H1 (cell line): ENCODE data around the gene KCNH5. TPM values are rescaled to one million over a fixed set of nuclear protein-coding genes. Genes with fewer than 3 reads are reported as not detected.

Source experiments
- CTCF ChIA-PET: fragments of 300-600 bp; sonication (Branson Sonifier 250); formaldehyde crosslinking; loops from one replicate; lab custom pipeline; 2021; ENCODE audit not compliant: partially characterized antibody; lab: Charles Lee
- POLR2A ChIA-PET: fragments of 300-600 bp; sonication (Branson Sonifier 250); formaldehyde crosslinking; loops from one replicate; lab custom pipeline; 2021; ENCODE audit warnings: inconsistent platforms; ENCODE audit not compliant: partially characterized antibody; lab: Charles Lee
- DNase-seq, 2 experiments: peaks; one replicate each; pipeline versions ENCODE4 v3.0.0 to v3.0.0-alpha.2; 2010 to 2022; ENCODE audit warnings: low spot score in 2 of 2, low read depth in 1 of 2, mixed read lengths in 1 of 2
- FAIRE-seq: peaks from 2 replicates; lab custom pipeline; 2011; peaks lifted over from hg19 to GRCh38; lab: Jason Lieb, UNC
- H2AFZ ChIP-seq: 2 replicates; pipeline ENCODE4 v1.8.1; 2012; ENCODE audit warnings: low read length, inconsistent platforms
- H2AK5ac ChIP-seq: 2 replicates; pipeline ENCODE4 v1.6.1; 2013; ENCODE audit warnings: low read depth, low read length
- H2BK120ac ChIP-seq: replicated peaks from 2 replicates; pipeline ENCODE3; 2013; ENCODE audit warnings: low read depth, low read length, inconsistent platforms
- H2BK12ac ChIP-seq: 2 replicates; pipeline ENCODE4 v1.6.1; 2013; ENCODE audit warnings: low read depth, low read length
- H2BK15ac ChIP-seq: 2 replicates; pipeline ENCODE4 v1.6.1; 2013; ENCODE audit warnings: low read length
- H2BK20ac ChIP-seq: 2 replicates; pipeline ENCODE4 v1.6.1; 2013; ENCODE audit warnings: low read length
- H2BK5ac ChIP-seq: 2 replicates; pipeline ENCODE4 v1.6.1; 2013; ENCODE audit warnings: low read depth, low read length
- H3K14ac ChIP-seq: 2 replicates; pipeline ENCODE4 v1.6.1; 2013; ENCODE audit warnings: inconsistent platforms; ENCODE audit not compliant: insufficient read length
- H3K18ac ChIP-seq: 2 replicates; pipeline ENCODE4 v1.6.1; 2013; ENCODE audit warnings: low read length; ENCODE audit errors: extremely low read depth
- H3K23ac ChIP-seq: 2 replicates; pipeline ENCODE4 v1.6.1; 2013; ENCODE audit warnings: inconsistent platforms; ENCODE audit not compliant: insufficient read length
- H3K23me2 ChIP-seq: 2 replicates; pipeline ENCODE4 v1.6.1; 2013; ENCODE audit warnings: low read depth, low read length
- H3K27ac ChIP-seq: 2 replicates; pipeline ENCODE4 v1.6.1; 2011; ENCODE audit warnings: low read depth, low read length, inconsistent platforms
- H3K27me3 ChIP-seq, 4 experiments: replicated peaks in 1 of 4; 1 replicate in 1 of 4; 2 replicates in 3 of 4; pipeline versions ENCODE4 v1.6.1 to v1.8.1; 2011 to 2013; ENCODE audit warnings: low read length in 3 of 4, mild to moderate bottlenecking in 3 of 4, inconsistent platforms in 2 of 4, mixed read lengths in 2 of 4, moderate library complexity in 1 of 4; ENCODE audit not compliant: control insufficient read depth in 3 of 4, insufficient read depth in 3 of 4; ENCODE audit errors: extremely low read depth in 1 of 4
- H3K36me3 ChIP-seq, 4 experiments: 2 replicates each; pipeline versions ENCODE4 v1.6.1 to v1.8.1; 2011 to 2013; ENCODE audit warnings: mild to moderate bottlenecking in 4 of 4, low read length in 3 of 4, moderate library complexity in 2 of 4, control low read depth in 1 of 4, inconsistent platforms in 1 of 4; ENCODE audit not compliant: insufficient read depth in 4 of 4, control insufficient read depth in 2 of 4
- H3K4ac ChIP-seq: replicated peaks from 2 replicates; pipeline ENCODE3; 2013; ENCODE audit warnings: low read length, low read depth, mixed read lengths, inconsistent platforms; ENCODE audit not compliant: insufficient read length
- H3K4me1 ChIP-seq, 4 experiments: replicated peaks in 1 of 4; 1 replicate in 1 of 4; 2 replicates in 3 of 4; pipeline versions ENCODE4 v1.6.1 to v1.8.1; 2011 to 2013; ENCODE audit warnings: low read length in 3 of 4, inconsistent platforms in 2 of 4, mixed read lengths in 1 of 4; ENCODE audit not compliant: insufficient read depth in 4 of 4, control insufficient read depth in 3 of 4
- H3K4me2 ChIP-seq, 2 experiments: 2 replicates each; pipeline versions ENCODE4 v1.6.1 to v1.8.1; 2011 to 2013; ENCODE audit warnings: low read depth in 2 of 2, low read length in 2 of 2, control low read depth in 1 of 2, inconsistent platforms in 1 of 2, mild to moderate bottlenecking in 1 of 2; ENCODE audit not compliant: insufficient read depth in 1 of 2
- H3K4me3 ChIP-seq, 4 experiments: fragments of 200-600, 300-600 bp in 1 of 4; sonication (generic), shearing (Covaris generic), sonication (Bioruptor Twin) in 1 of 4; 2 replicates each; pipeline versions ENCODE4 v1.5.1 to v1.8.1; 2011 to 2016; ENCODE audit warnings: low read length in 4 of 4, low read depth in 3 of 4, control low read depth in 2 of 4, inconsistent platforms in 2 of 4, mild to moderate bottlenecking in 2 of 4, mixed read lengths in 1 of 4, moderate library complexity in 1 of 4; ENCODE audit not compliant: insufficient read depth in 2 of 4; ENCODE audit errors: extremely low read depth in 1 of 4
- H3K56ac ChIP-seq: replicated peaks from 2 replicates; pipeline ENCODE3; 2013; ENCODE audit warnings: low read depth, mild to moderate bottlenecking, mixed read lengths, low read length, inconsistent platforms; ENCODE audit not compliant: insufficient read length
- H3K79me1 ChIP-seq: 2 replicates; pipeline ENCODE4 v1.6.1; 2013; ENCODE audit warnings: low read depth, low read length, control low read depth
- H3K79me2 ChIP-seq, 2 experiments: 2 replicates each; pipeline versions ENCODE4 v1.6.1 to v1.8.1; 2012 to 2013; ENCODE audit warnings: low read length in 2 of 2, mild to moderate bottlenecking in 2 of 2, inconsistent platforms in 1 of 2; ENCODE audit not compliant: insufficient read depth in 2 of 2, control insufficient read depth in 1 of 2
- H3K9ac ChIP-seq, 4 experiments: replicated peaks in 1 of 4; 1 replicate in 1 of 4; 2 replicates in 3 of 4; pipeline versions ENCODE4 v1.6.1 to v1.8.1; 2011 to 2013; ENCODE audit warnings: low read depth in 3 of 4, low read length in 3 of 4, control low read depth in 2 of 4, mild to moderate bottlenecking in 2 of 4, moderate library complexity in 2 of 4, inconsistent platforms in 1 of 4; ENCODE audit errors: extremely low read depth in 1 of 4
- H3K9me3 ChIP-seq, 2 experiments: 2 replicates each; pipeline versions ENCODE4 v1.6.1 to v1.8.1; 2012 to 2013; ENCODE audit warnings: mild to moderate bottlenecking in 2 of 2, moderate library complexity in 2 of 2, control low read depth in 1 of 2, inconsistent platforms in 1 of 2, low read depth in 1 of 2, low read length in 1 of 2, mixed read lengths in 1 of 2; ENCODE audit not compliant: insufficient read depth in 2 of 2
- H4K20me1 ChIP-seq, 2 experiments: replicated peaks in 1 of 2; 2 replicates each; pipeline versions ENCODE3 to v1.8.1; 2011 to 2013; ENCODE audit warnings: inconsistent platforms in 2 of 2, low read length in 2 of 2, mild to moderate bottlenecking in 1 of 2; ENCODE audit not compliant: insufficient read depth in 2 of 2, control insufficient read depth in 1 of 2
- H4K5ac ChIP-seq: 2 replicates; pipeline ENCODE4 v1.6.1; 2013; ENCODE audit warnings: low read length, low read depth, mixed read lengths, inconsistent platforms; ENCODE audit not compliant: insufficient read length
- H4K8ac ChIP-seq: 2 replicates; pipeline ENCODE4 v1.8.0; 2013; ENCODE audit warnings: mild to moderate bottlenecking, moderate library complexity, low read length, inconsistent platforms; ENCODE audit not compliant: insufficient read depth; ENCODE audit errors: extremely low read depth
- H4K91ac ChIP-seq: replicated peaks from 2 replicates; pipeline ENCODE3; 2013; ENCODE audit warnings: low read length, mixed read lengths, inconsistent platforms; ENCODE audit not compliant: insufficient read length
- CBX5 ChIP-seq: fragments of 300-800, 300-1000 bp; sonication (generic); IDR thresholded peaks from 2 replicates; pipeline ENCODE4 v1.7.1; 2016; ENCODE audit warnings: antibody characterized with exemption, low read length, low read depth
- CBX8 ChIP-seq: fragments of 300-800, 300-1000 bp; sonication (generic); IDR thresholded peaks from 2 replicates; pipeline ENCODE4 v1.7.1; 2016; ENCODE audit warnings: low read depth, low read length, borderline replicate concordance
- CHD1 ChIP-seq: IDR thresholded peaks from 2 replicates; pipeline ENCODE4 v1.6.1; 2012; ENCODE audit warnings: low read depth, low read length, improper control_type of control experiment
- CHD2 ChIP-seq: IDR thresholded peaks from 2 replicates; pipeline ENCODE4 v1.6.1; 2012; ENCODE audit warnings: low read length, improper control_type of control experiment
- CREB1 ChIP-seq: IDR thresholded peaks from 2 replicates; pipeline ENCODE4 v1.6.1; 2012; ENCODE audit warnings: inconsistent platforms
- CTBP2 ChIP-seq: IDR thresholded peaks from 2 replicates; pipeline ENCODE4 v1.7.0; 2011; ENCODE audit warnings: borderline replicate concordance, mild to moderate bottlenecking, moderate library complexity, mixed read lengths, low read length; ENCODE audit not compliant: insufficient read depth, insufficient read length
- HDAC2 ChIP-seq, 2 experiments: fragments of 300-600 bp in 1 of 2; sonication (generic) in 1 of 2; IDR thresholded peaks; 2 replicates each; pipeline ENCODE4 v1.6.1; 2011 to 2012; ENCODE audit warnings: low read depth in 2 of 2, low read length in 2 of 2, mild to moderate bottlenecking in 2 of 2, moderate library complexity in 2 of 2, borderline replicate concordance in 1 of 2, inconsistent platforms in 1 of 2
- POLR2A ChIP-seq, 2 experiments: IDR thresholded peaks; 1 replicate in 1 of 2; 2 replicates in 1 of 2; pipeline ENCODE4 v1.6.1; 2011; ENCODE audit warnings: low read depth in 2 of 2, low read length in 2 of 2, mild to moderate bottlenecking in 2 of 2; ENCODE audit errors: control extremely low read depth in 1 of 2
- RAD21 ChIP-seq, 2 experiments: IDR thresholded peaks in 1 of 2; conservative IDR thresholded peaks in 1 of 2; 2 replicates each; pipeline ENCODE4 v1.6.1; 2011; ENCODE audit warnings: low read depth in 2 of 2, low read length in 2 of 2, improper control_type of control experiment in 1 of 2, inconsistent platforms in 1 of 2, mild to moderate bottlenecking in 1 of 2, moderate library complexity in 1 of 2
- RXRA ChIP-seq: IDR thresholded peaks from 2 replicates; pipeline ENCODE4 v1.6.1; 2011; ENCODE audit warnings: low read depth, mild to moderate bottlenecking, low read length, moderate library complexity; ENCODE audit not compliant: insufficient read depth
- SIRT6 ChIP-seq: IDR thresholded peaks from one replicate; pipeline ENCODE4 v1.7.1; 2012; ENCODE audit warnings: low read length, inconsistent platforms
- SUZ12 ChIP-seq: fragments of 200-600 bp; sonication (generic); IDR thresholded peaks from 2 replicates; pipeline ENCODE4 v1.6.1; 2012; ENCODE audit warnings: mild to moderate bottlenecking, inconsistent platforms, low read length, moderate library complexity, mixed read lengths
- TBP ChIP-seq: IDR thresholded peaks from 2 replicates; pipeline ENCODE4 v1.6.1; 2011; ENCODE audit warnings: low read depth, low read length, improper control_type of control experiment
- USF2 ChIP-seq: IDR thresholded peaks from 2 replicates; pipeline ENCODE4 v1.6.1; 2011; ENCODE audit warnings: low read length, improper control_type of control experiment
- WGBS, 2 experiments: shearing (Covaris generic) in 1 of 2; methylation state at CpG; one replicate each; pipeline versions ENCODE4 v1.1.6 to v1.1.7; 2013 to 2015; ENCODE audit warnings: low lambda C conversion rate in 2 of 2, mixed read lengths in 2 of 2, inconsistent platforms in 1 of 2, low coverage in 1 of 2, missing lambda C conversion rate in 1 of 2; ENCODE audit not compliant: insufficient replicate concordance in 2 of 2, insufficient coverage in 1 of 2, insufficient read length in 1 of 2; ENCODE audit errors: extremely low coverage in 1 of 2, missing lambda C conversion rate in 1 of 2; 5-methylcytosine and 5-hydroxymethylcytosine counted together
- polyA plus RNA-seq, 7 experiments: library from polyadenylated mRNA; depleted of rRNA in 3 of 7; stranded (reverse) in 5 of 7; unstranded in 2 of 7; fragments of >200 nt in 5 of 7; fragments of 200-250 nt in 2 of 7; gene quantifications; 1 replicate in 5 of 7; 2 replicates in 1 of 7; 4 replicates in 1 of 7; pipeline versions ENCODE4 v1.2.1 to v1.2.3, GENCODE V29; 2011 to 2013; ENCODE audit warnings: missing spikeins in 2 of 7, mixed read lengths in 2 of 7
- total RNA-seq: library from RNA; stranded (reverse); fragmentation: NEBNext Ultra II Directional; extraction: Animal tissue kit (Norgen Biotek cat#: 25700); gene quantifications from 2 replicates; pipeline ENCODE4 v1.2.1, GENCODE V29; 2021

Gene KCNH5
- total and polyA plus RNA-seq, 2 of the 8 experiments (the other 6 are each of a cell fraction or from before 2014, with no cell fraction given), result 0.24 to 0.50 TPM

GRCh38 chr14:62694075-62694474, 351.2 kb downstream of the KCNH5 start:
- Histone ChIP-seq H2AK5ac (no peak overlapping the region), H2BK5ac (no peak overlapping the region), H4K91ac (no peak overlapping the region), H4K5ac (no peak overlapping the region), H3K79me1 (no peaks in the 10 kb centered on the region), H4K8ac (no peak overlapping the region), H3K27ac (no peak overlapping the region), H3K56ac (no peak overlapping the region), H3K79me2 (no peaks in the 10 kb centered on the region), H3K4ac (no peak overlapping the region), H2BK12ac (no peak overlapping the region), H3K9ac (no peak overlapping the region), H2BK15ac (no peak overlapping the region), H3K23ac (no peak overlapping the region), H3K4me3 (no peak overlapping the region), H3K18ac (no peak overlapping the region), H2BK20ac (no peak overlapping the region), H3K14ac (no peak overlapping the region), H3K23me2 (no peaks in the 10 kb centered on the region), H3K4me2 (no peak overlapping the region), H2BK120ac (no peak overlapping the region), H2AFZ (no peak overlapping the region), H3K9me3 (no peaks in the 10 kb centered on the region; a peak in 1 of 4 replicates), H3K27me3 (peaks cover 0 to 1% (median 0%) of the 10 kb centered on the region in 4 experiments; a peak in 1 of 7 replicates), H3K4me1 (peaks cover 1 to 13% (median 8%) of the 10 kb centered on the region in 4 experiments; a peak in 5 of 7 replicates), H3K36me3 (no peaks in the 10 kb centered on the region), H4K20me1 (no peaks in the 10 kb centered on the region)
- FAIRE-seq, result no peak
- CTCF ChIA-PET, result interaction anchor here (0.5 to 1.1 kb wide), 2 partner anchors 14 to 515 kb away, joined by 3 read pairs; no protein-coding TSS in a partner anchor
- 93% methylated on average over 2 of the region's 2 CpGs; no CpG with 5 or more reads in 1 of the 2 experiments for WGBS, 2 experiments
- DNase-seq, result no peak
- POLR2A ChIA-PET, result no interaction called here
- no peak for TF ChIP-seq CBX5
- TF ChIP-seq POLR2A (IDR thresholded peaks at IDR 0.05; ENCODE audit: control extremely low read depth in 1 of 2, low read depth in 2 of 2, low read length in 2 of 2), result no peak
- no peak for TF ChIP-seq HDAC2 (IDR thresholded peaks at IDR 0.05; ENCODE audit: borderline replicate concordance in 1 of 2, low read depth in 2 of 2, low read length in 2 of 2)
- no peak for TF ChIP-seq CREB1
- TF ChIP-seq TBP, result no peak
- no peak for TF ChIP-seq RAD21 (IDR thresholded peaks at IDR 0.05 in 1 of 2, conservative IDR thresholded peaks at IDR 0.05 in 1 of 2; ENCODE audit: low read depth in 2 of 2, low read length in 2 of 2)
- TF ChIP-seq USF2, result no peak
- no peak for TF ChIP-seq CHD1
- TF ChIP-seq CTBP2, result no peak
- TF ChIP-seq CHD2, result no peak
- TF ChIP-seq SIRT6, result no peak
- TF ChIP-seq CBX8, result no peak
- no peak for TF ChIP-seq RXRA
- no peak for TF ChIP-seq SUZ12
